ENCODE data around the gene C1QB.

C1QB gene

GRCh38 chr1:22638476-22639234 is 14.4 kb upstream of the C1QB start:
- no peak for TF ChIP-seq CTCF (conservative IDR thresholded peaks at IDR 0.05; ENCODE audit: low read depth, low read length)
- no peak overlapping the region for H3K4me3 ChIP-seq (ENCODE audit: low read length)
- DNase-seq (ENCODE audit: low read depth), result no peak

- no peak for TF ChIP-seq CTCF (conservative IDR thresholded peaks at IDR 0.05; ENCODE audit: low read depth, low read length)
- DNase-seq (ENCODE audit: low read depth), result no peak
- H3K4me3 ChIP-seq (ENCODE audit: low read length), result no peak overlapping the region
These were observed 13.8 kb upstream of the C1QB start for GRCh38 chr1:22639286-22639685.

GRCh38 chr1:22641247-22641646 is 11.8 kb upstream of the C1QB start:
- TF ChIP-seq CTCF (conservative IDR thresholded peaks at IDR 0.05; ENCODE audit: low read depth, low read length), result no peak
- DNase-seq (ENCODE audit: low read depth), result no peak
- H3K4me3 ChIP-seq (ENCODE audit: low read length), result no peak overlapping the region

- no peak for DNase-seq (ENCODE audit: low read depth)
- H3K4me3 ChIP-seq (ENCODE audit: low read length), result no peak overlapping the region
- TF ChIP-seq CTCF (conservative IDR thresholded peaks at IDR 0.05; ENCODE audit: low read depth, low read length), result peak; percentile 89
These were observed 11.0 kb upstream of the C1QB start for GRCh38 chr1:22641906-22642636.

GRCh38 chr1:22643381-22643780 is 9.7 kb upstream of the C1QB start, which contains the start of gene C1QC:
TSS of gene C1QC (plus strand) at chr1:22643633. CDS start at chr1:22644024, 391 bp downstream.
- DNase-seq (ENCODE audit: low read depth), result no peak
- TF ChIP-seq CTCF (conservative IDR thresholded peaks at IDR 0.05; ENCODE audit: low read depth, low read length), result no peak

GRCh38 chr1:22643928-22644327 is 9.1 kb upstream of the C1QB start:
- no peak for TF ChIP-seq CTCF (conservative IDR thresholded peaks at IDR 0.05; ENCODE audit: low read depth, low read length)
- no peak for DNase-seq (ENCODE audit: low read depth)
- H3K4me3 ChIP-seq (ENCODE audit: low read length), result no peak overlapping the region

More at GRCh38 chr1:22643381-22643780, 9.7 kb upstream of the C1QB start, which contains the start of gene C1QC:
- H3K4me3 ChIP-seq (ENCODE audit: low read length), result no peak within 1 kb of the TSS
